Spleen (tissue), 11 donors: ENCODE measurements around the gene GANAB. TPM values are rescaled to one million over a fixed set of nuclear protein-coding genes. Genes with fewer than 3 reads are reported as not detected.
A peak's percentile ranks its signal among the peaks of the same experiment; 100 is the strongest.

Source experiments
- DNase-seq: peaks from one replicate; pipeline ENCODE4 v3.0.0-alpha.2; 2020
- H3K27ac ChIP-seq, 8 donors: fragments of 200-600 bp; sonication (generic) in 7 of 8; 1 replicate in 4 of 8; 2 replicates in 4 of 8; pipeline versions ENCODE4 v1.5.0 to v1.8.0; 2016 to 2021; ENCODE audit warnings: inconsistent platforms in 4 of 8, mild to moderate bottlenecking in 4 of 8, moderate library complexity in 1 of 8
- H3K27me3 ChIP-seq, 7 donors: fragments of 200-600 bp; sonication (generic) in 6 of 7; replicated peaks in 1 of 7; 1 replicate in 4 of 7; 2 replicates in 3 of 7; pipeline versions ENCODE4 v1.5.0 to v1.8.0; 2016 to 2021; ENCODE audit warnings: inconsistent platforms in 3 of 7, mild to moderate bottlenecking in 1 of 7
- H3K36me3 ChIP-seq, 6 donors: fragments of 200-600 bp; sonication (generic) in 5 of 6; 1 replicate in 4 of 6; 2 replicates in 2 of 6; pipeline versions ENCODE4 v1.5.0 to v1.8.0; 2016 to 2021; ENCODE audit warnings: inconsistent platforms in 2 of 6
- H3K4me1 ChIP-seq, 6 donors: fragments of 200-600 bp; sonication (generic) in 5 of 6; 1 replicate in 3 of 6; 2 replicates in 3 of 6; pipeline versions ENCODE4 v1.5.0 to v1.8.0; 2016 to 2021; ENCODE audit warnings: inconsistent platforms in 3 of 6
- H3K4me3 ChIP-seq, 8 donors: fragments of 200-600 bp; sonication (generic) in 7 of 8; 1 replicate in 4 of 8; 2 replicates in 4 of 8; pipeline versions ENCODE4 v1.5.0 to v1.8.0; 2016 to 2021; ENCODE audit warnings: inconsistent platforms in 4 of 8, mild to moderate bottlenecking in 4 of 8, moderate library complexity in 2 of 8
- H3K9me3 ChIP-seq, 8 donors: fragments of 200-600 bp; sonication (generic) in 7 of 8; 1 replicate in 4 of 8; 2 replicates in 4 of 8; pipeline versions ENCODE4 v1.5.0 to v1.8.0; 2016 to 2021; ENCODE audit warnings: inconsistent platforms in 4 of 8
- CTCF ChIP-seq, 11 experiments: fragments of 200-600 bp in 7 of 11; fragments of 450-650 bp in 4 of 11; sonication (generic) in 4 of 11; IDR thresholded peaks in 8 of 11; conservative IDR thresholded peaks in 3 of 11; 1 replicate in 7 of 11; 2 replicates in 4 of 11; pipeline versions ENCODE4 v1.4.0 to v1.8.0; 2016 to 2021; ENCODE audit warnings: antibody characterized with exemption in 11 of 11, inconsistent platforms in 4 of 11, mild to moderate bottlenecking in 1 of 11
- POLR2A ChIP-seq, 3 donors: fragments of 450-650 bp; IDR thresholded peaks; one replicate each; pipeline ENCODE4 v1.5.1; 2017; ENCODE audit warnings: antibody characterized with exemption in 3 of 3, mild to moderate bottlenecking in 1 of 3
- POLR2AphosphoS5 ChIP-seq, 3 donors: sonication (generic); formaldehyde crosslinking; IDR thresholded peaks; one replicate each; pipeline ENCODE4 v1.5.1; 2017; ENCODE audit warnings: antibody characterized with exemption in 3 of 3
- WGBS, 5 donors: extraction: QIAGEN DNeasy Blood & Tissue Kit in 3 of 5; methylation state at CpG; one replicate each; pipeline versions ENCODE4 v1.1.5 to v1.1.7; 2013 to 2018; 5-methylcytosine and 5-hydroxymethylcytosine counted together
- intact Hi-C: fragments of 100-400 bp; cut with DNase I; formaldehyde crosslinking; loops from one replicate; pipeline ENCODE4 v1.15.0; 2023; ENCODE audit warnings: low total_unique reads
- polyA plus RNA-seq, 3 donors: library from polyadenylated mRNA; stranded (reverse); fragments of 200-250 nt; gene quantifications; one replicate each; pipeline ENCODE4 v1.2.1, GENCODE V29; 2013
- total RNA-seq, 7 donors: library from RNA; depleted of rRNA in 3 of 7; stranded (reverse); fragments of >200 nt in 3 of 7; fragmentation: NEBNext Ultra II Directional in 4 of 7; extraction: Animal tissue kit (Norgen Biotek cat#: 25700) in 4 of 7; gene quantifications; one replicate each; pipeline versions ENCODE4 v1.1.0 to v1.2.1, GENCODE V29; 2016 to 2021
- donor health status: healthy with polysubstance abuse.
- donor health status: DM: no; HTN: no; CAD: no; lungs with moderate emphysema.
- donor health status: DM: no; HTN: no; CAD: no.
- donor health status: Bipolar disorder and iron deficiency.
- donor health status: healthy.
- donor health status: DM: no; HTN: no; CAD: no.
- donor health status: DM: yes; HTN: yes; CAD: no.

The GANAB gene
- total and polyA plus RNA-seq, 10 donors = 49.0 to 245 (median 136) TPM

- DNase-seq = no peak
- peak overlapping the region; percentile 86 to 96 (median 94) for H3K27ac ChIP-seq
- WGBS, 5 donors = 0 to 1% (median 0%) methylated on average over 16 to 17 of the region's 17 CpGs
- TF ChIP-seq CTCF (IDR thresholded peaks at IDR 0.05 in 8 of 11, conservative IDR thresholded peaks at IDR 0.05 in 3 of 11) (no peak), POLR2AphosphoS5 (IDR thresholded peaks at IDR 0.05) (no peak), POLR2A (IDR thresholded peaks at IDR 0.05) (no peak)
- H3K9me3 ChIP-seq = no peaks in the 10 kb centered on the region
- peaks cover 31 to 91% (median 68%) of the 10 kb centered on the region in 6 donors for H3K4me1 ChIP-seq
- H3K27me3 ChIP-seq = no peaks in the 10 kb centered on the region
- H3K4me3 ChIP-seq = peak overlapping the region; percentile 76 to 96 (median 93)
- peaks cover 0 to 54% (median 23%) of the 10 kb centered on the region in 6 donors for H3K36me3 ChIP-seq
- intact Hi-C loops = loop anchor here (10.0 kb wide), 1 partner anchor 76 kb away; the partner anchor contains the start of gene TUT1
Observed at GRCh38 chr11:62671236-62671607, 24.8 kb upstream of the GANAB start.

- H3K27me3 ChIP-seq = no peaks in the 10 kb centered on the region
- intact Hi-C loops = loop anchor here (10.0 kb wide), 1 partner anchor 75 kb away; the partner anchor contains the start of gene TUT1
- WGBS, 5 donors = 73 to 90% (median 80%) methylated on average over 4 of the region's 4 CpGs
- DNase-seq = no peak
- H3K4me1 ChIP-seq = peaks cover 32 to 83% (median 71%) of the 10 kb centered on the region in 6 donors
- no peak overlapping the region for H3K4me3 ChIP-seq
- TF ChIP-seq POLR2AphosphoS5 (IDR thresholded peaks at IDR 0.05) (no peak), POLR2A (IDR thresholded peaks at IDR 0.05) (no peak), CTCF (IDR thresholded peaks at IDR 0.05 in 8 of 11, conservative IDR thresholded peaks at IDR 0.05 in 3 of 11) (no peak)
- H3K27ac ChIP-seq = peak overlapping the region in 6 of 8 donors; percentile 1 to 96 (median 33)
- peaks cover 0 to 37% (median 12%) of the 10 kb centered on the region in 6 donors for H3K36me3 ChIP-seq
- H3K9me3 ChIP-seq = no peaks in the 10 kb centered on the region
Observed at GRCh38 chr11:62669420-62670161, 23.2 kb upstream of the GANAB start.

GRCh38 chr11:62667460-62667859 lies 21.0 kb upstream of the GANAB start:
- H3K27me3 ChIP-seq = no peaks in the 10 kb centered on the region

More at GRCh38 chr11:62667460-62667859, 21.0 kb upstream of the GANAB start:
- H3K4me1 ChIP-seq = peaks cover 30 to 84% (median 69%) of the 10 kb centered on the region in 6 donors
- WGBS, 5 donors = 76 to 97% (median 83%) methylated on average over 2 of the region's 2 CpGs
- no peak for DNase-seq
- intact Hi-C loops = no loop called here
- H3K9me3 ChIP-seq = no peaks in the 10 kb centered on the region
- peak overlapping the region in 1 of 8 donors; percentile 89 for H3K4me3 ChIP-seq
- TF ChIP-seq POLR2AphosphoS5 (IDR thresholded peaks at IDR 0.05) (no peak), POLR2A (IDR thresholded peaks at IDR 0.05) (no peak), CTCF (IDR thresholded peaks at IDR 0.05 in 8 of 11, conservative IDR thresholded peaks at IDR 0.05 in 3 of 11) (no peak)
- H3K36me3 ChIP-seq = peaks cover 0 to 28% (median 10%) of the 10 kb centered on the region in 6 donors
- H3K27ac ChIP-seq = peak overlapping the region in 3 of 8 donors; percentile 16 to 96 (median 96)
